GM18511 (cell line): ENCODE measurements around the gene TMTC4.
"Not testable (repeated sequence)": the region's sequence is repeated elsewhere in the genome, so short reads cannot be mapped to it uniquely, and the experiment has no call there.

Experiments used
- ATAC-seq: cut with Tn5 transposase; IDR thresholded peaks from one replicate; pipeline ENCODE4 v1.9.1; 2021; ENCODE audit warnings: mild to moderate bottlenecking, moderate library complexity; ENCODE audit not compliant: unreplicated experiment

TMTC4 gene

DNA sequence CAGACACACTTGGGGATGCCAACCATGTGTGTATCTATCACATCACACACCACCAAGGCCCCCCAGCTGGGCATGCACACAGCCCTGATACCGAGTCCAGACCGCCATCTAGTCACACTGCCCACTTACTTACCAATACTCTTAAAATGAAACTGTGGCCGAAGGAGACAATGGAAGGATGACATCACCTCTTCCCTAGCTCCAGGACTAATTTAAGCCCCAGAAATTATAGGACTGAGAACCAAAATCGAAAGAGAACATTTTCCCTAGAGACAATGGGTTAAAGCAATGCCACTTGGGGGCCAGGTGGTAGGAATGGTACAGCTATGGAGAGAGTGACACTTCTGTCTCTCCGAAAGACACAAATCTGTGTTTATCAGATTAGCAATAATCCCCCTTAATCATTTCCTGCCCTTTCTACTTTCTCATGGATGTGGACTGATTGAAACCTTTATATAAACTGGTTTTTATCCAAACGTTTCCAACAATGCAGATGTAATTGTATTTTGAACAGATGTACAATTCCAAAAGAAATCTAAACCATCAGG lies 85.3 kb downstream of the TMTC4 start:
- ATAC-seq = no peak

DNA sequence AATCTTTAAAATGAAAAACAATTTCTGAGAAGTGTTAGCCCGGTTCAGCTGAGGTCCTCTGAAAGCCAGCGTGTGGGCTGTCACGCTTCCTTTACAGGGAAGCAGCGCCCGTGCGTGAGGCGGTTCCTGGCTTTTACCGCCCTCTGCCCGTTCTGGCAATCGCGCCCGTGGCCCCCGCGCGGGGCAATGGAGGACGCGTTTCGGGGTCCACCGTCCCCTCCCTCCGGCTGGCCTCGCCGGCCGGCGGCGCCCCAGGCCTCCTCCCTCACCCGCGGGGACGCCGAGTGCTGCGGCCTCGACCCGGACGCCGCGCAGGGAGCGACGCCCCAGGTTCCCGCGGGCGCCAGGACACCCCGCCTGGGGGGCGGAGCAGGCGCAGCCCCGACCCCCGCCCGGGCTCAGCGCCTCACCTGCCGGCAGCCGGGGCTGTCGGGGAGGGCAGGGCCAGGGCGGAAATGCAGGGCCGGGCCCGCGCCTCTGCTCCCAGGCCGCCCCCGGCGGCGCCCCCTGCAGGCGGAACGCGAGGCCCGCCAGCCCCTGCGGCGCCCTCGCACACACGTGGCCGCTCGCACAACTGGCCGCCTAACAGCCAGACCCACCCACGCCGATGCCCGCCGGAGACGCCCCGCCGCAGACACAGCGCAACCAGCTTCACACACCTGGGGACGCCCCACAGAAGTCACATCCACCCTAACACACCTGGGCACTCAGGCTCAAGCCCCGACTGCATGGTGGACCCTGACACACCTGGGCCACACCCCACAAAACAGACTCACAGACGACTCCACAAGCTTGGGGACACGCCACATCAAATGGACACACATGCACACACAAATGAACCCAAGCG lies 86.0 kb downstream of the TMTC4 start, which contains the start of gene GGACT:
GGACT (minus strand) TSS at position 459 of the 847 bp plus-strand sequence. CDS start 56,198 bp downstream, outside the sequence.
- ATAC-seq = peak; percentile 93

DNA sequence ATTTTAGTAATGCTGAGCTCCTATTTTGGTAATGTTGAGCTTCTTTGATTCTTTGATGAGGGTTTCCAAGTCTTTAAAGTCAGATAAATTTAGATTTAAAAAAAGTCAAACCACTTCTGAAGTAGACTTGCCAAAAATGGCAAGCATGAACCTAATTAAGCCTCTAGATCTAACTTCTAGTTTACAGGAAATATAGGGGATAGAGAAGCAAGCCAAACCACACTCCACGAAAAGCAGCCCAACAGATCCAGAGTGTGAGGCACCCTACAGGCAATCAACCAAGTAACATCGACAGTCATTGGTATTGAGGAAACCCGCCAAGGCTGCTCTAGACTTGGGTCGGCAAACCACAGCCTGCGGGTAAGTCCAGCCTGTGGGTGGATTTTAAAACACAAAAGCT lies 89.7 kb downstream of the TMTC4 start:
- ATAC-seq = no peak

DNA sequence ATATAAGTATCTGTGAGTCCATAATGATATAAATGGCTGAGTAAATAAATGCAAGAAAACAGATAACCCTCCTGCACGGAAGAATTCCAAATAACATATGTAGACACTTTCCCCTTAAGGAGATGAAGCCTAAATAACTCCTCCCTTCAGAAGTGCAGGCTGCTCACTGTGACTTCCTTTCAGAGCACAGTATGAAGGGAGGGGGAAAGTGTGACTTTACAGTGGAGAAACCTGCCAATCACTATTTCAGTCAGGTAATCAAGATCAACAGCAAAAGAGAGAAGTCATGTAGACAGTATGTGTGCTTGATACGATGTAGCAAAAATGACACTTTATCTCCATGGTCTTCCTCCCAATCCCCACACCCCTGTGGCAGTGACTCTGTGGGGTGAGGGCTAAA lies 93.1 kb downstream of the TMTC4 start:
- no peak for ATAC-seq

DNA sequence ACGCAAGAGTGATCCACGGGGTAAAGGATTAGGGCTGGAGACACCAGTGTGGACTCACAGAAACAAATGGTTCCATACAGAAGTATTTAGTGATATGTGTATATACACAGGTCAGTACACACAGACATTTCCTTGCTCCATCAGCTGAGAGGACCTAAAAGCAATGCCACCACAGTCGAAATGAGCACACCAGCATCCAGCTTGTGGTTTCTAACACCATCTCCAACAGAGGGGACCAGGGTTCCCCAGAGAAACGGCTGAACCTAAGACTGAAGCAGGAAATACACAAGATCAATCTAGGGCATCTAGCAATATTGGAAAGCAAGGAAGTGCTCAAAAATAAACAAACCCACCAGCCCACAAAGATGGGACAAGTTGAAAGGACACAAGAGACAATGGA lies 93.6 kb downstream of the TMTC4 start:
- no peak for ATAC-seq

- no peak for ATAC-seq
Measured at GRCh38 chr13:100580045-100580444, 94.5 kb downstream of the TMTC4 start.

DNA sequence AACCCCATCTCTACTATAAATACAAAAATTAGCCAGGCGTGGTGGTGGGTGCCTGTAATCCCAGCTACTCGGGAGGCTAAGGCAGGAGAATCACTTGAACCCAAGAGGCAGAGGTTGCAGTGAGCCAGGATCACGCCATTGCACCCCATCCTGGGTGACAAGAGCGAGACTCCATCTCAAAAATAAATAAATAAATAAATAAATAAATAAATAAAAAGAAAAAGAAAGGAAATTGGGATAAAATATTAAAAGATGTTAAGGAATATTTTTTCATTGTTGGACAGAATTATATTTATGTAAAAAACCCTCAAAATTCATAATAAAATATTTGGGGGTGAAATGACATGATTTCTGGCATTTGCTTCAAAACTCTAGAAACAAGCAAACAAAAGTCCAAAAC lies 97.4 kb downstream of the TMTC4 start:
- not testable (repeated sequence) for ATAC-seq

DNA sequence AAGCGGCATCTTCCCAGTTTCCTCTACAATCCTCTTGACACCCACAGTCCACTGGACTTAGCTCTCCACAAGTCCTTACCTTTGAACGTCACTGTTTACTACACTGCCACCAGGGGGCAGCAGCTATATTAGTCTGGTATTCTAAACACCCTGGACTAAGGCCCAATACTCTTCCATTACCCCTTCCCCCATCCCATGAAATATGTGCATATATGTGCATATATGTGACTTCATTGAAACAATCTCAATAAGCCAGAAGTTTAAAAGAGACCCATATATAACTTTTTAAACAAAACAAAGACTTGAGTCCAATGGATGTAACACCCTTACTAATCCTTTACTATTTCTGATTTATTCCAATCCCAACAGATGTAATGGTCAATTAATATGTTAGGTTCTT lies 101.5 kb downstream of the TMTC4 start:
- peak; percentile 98 for ATAC-seq

GRCh38 chr13:100566543-100566942 lies 108.1 kb downstream of the TMTC4 start:
- ATAC-seq = no peak

DNA sequence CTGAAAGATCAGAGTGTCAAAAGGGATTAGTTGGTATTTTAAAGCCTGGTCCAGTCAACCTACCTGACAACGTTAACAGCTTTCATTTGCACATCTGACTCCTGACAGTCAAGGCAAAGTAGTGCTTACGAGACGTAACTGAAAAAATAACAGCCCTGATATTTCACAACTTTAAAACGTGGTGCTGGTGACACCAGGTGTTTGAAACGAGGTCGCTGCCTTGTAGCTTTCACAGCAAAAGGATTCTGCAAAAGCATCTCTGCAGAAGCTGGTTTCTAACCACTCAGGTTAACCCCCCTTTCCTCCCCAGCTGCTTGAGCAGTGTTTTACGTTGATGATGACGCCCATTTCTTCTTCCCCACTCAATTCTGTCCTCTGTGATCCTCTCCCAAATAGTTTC lies 109.3 kb downstream of the TMTC4 start:
- no peak for ATAC-seq

- no peak for ATAC-seq
Measured at GRCh38 chr13:100564444-100565223, 110.0 kb downstream of the TMTC4 start.

GRCh38 chr13:100563779-100564178 lies 110.8 kb downstream of the TMTC4 start:
- no peak for ATAC-seq

DNA sequence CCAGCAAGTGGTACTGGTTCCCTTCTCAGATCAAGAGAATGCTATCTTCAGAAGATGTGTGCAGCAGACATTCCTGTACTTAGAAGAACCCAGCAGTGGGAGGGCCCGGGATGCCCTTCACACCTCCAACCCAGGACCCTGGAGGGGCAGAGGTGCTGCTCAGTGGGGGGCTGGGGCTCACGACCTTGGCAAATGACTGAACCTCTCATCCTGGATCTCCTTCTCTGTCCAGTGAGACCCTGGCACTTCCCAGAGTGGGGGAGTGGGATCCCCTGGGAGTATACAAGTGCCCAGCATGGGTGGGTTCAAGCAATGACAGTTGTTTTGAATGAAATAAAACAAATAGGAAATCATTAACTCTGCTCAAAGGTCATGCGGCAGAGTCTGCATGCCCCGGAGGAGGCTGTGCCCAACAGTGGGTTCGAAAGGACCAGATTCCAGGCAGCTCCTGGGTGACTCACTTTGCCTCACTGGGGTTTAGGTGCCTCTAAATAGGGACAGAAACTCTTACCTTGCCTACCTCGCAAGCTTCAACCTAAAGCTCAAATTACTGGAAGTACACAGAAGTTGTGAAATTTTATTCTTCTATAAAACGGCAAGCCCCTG lies 112.9 kb downstream of the TMTC4 start:
- no peak for ATAC-seq

DNA sequence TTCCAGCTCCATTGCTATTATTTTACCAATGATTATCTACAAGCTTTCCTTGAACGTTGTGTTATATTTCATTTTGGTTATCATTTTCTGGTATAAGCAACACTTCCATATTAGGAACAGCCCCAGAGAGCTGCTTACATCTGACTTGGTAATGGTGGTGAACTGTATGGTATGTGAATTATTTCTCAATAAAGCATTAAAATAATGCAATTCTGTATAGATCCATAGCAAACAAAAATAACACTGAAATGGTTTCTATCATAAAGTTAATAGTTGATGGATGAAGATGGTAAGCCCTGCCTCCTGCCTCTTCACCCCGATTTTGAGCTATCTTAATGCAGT lies 113.5 kb downstream of the TMTC4 start:
- ATAC-seq = no peak

DNA sequence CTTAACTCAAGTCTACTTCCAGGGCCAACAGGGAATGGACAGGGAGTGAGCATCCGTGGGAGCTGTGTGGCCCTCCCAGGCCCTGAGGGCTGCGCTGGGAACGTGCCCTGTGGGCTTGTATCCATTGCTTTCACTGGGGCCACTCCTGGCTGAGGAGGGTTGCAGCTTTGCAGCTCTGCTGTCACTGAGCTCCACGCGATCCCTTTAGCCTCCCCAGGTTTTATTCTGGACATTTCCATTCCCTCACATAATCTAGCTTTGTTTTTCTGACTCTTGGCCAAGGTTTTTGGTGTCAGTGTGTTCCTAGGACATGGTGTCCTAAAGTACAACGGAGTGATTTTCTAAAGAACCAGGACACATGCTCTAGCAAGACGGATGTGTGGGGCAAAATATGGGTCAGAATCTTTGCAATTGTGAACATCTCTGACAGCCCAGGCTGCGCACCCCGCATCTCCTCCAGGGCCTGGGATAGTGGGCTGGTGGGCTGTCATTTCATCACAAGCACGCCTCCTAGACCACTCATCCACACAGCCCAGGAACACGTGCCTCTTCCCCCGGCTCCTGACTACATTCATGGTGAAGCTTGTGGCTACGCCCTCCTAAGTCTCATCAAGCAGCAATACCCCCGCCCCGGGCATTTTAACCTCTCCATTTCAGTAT lies 114.0 kb downstream of the TMTC4 start:
- no peak for ATAC-seq

GRCh38 chr13:100559886-100560285 lies 114.7 kb downstream of the TMTC4 start:
- no peak for ATAC-seq
